NT2/D1 (cell line): ENCODE results near the gene RIMKLB.

Experiments
- SUZ12 ChIP-seq: IDR thresholded peaks from 2 replicates; pipeline ENCODE4 v1.6.1; 2011; ENCODE audit not compliant: insufficient read length, insufficient read depth; ENCODE audit errors: extremely low read depth
- YY1 ChIP-seq: IDR thresholded peaks from 2 replicates; pipeline ENCODE4 v1.6.1; 2011; ENCODE audit not compliant: insufficient read length, insufficient read depth
- ZNF274 ChIP-seq: IDR thresholded peaks from 2 replicates; pipeline ENCODE4 v1.6.1; 2011; ENCODE audit warnings: mild to moderate bottlenecking, low read depth, low read length

GRCh38 chr12:8831116-8831515 is 133.3 kb downstream of the RIMKLB start:
- TF ChIP-seq ZNF274, result no peak
- no peak for TF ChIP-seq YY1
- no peak for TF ChIP-seq SUZ12
